Fibroblast of lung (primary cell): ENCODE data around the gene NEK2. TPM values are rescaled to one million over a fixed set of nuclear protein-coding genes. Genes with fewer than 3 reads are reported as not detected.
A peak's percentile ranks its signal among the peaks of the same experiment; 100 is the strongest.

ENCODE experiments used
- DNase-seq, 2 donors: peaks; one replicate each; pipeline versions ENCODE4 v3.0.0 to v3.0.0-alpha.2; 2010; ENCODE audit warnings: low read depth in 2 of 2
- H2AFZ ChIP-seq: 2 replicates; pipeline ENCODE4 v1.5.1; 2012; ENCODE audit warnings: low read length, control low read depth, inconsistent platforms
- H3K27ac ChIP-seq: 2 replicates; pipeline ENCODE4 v1.5.1; 2011; ENCODE audit warnings: low read length, control low read depth; ENCODE audit not compliant: insufficient read depth
- H3K27me3 ChIP-seq: 2 replicates; pipeline ENCODE4 v1.5.1; 2011; ENCODE audit warnings: mild to moderate bottlenecking, low read length; ENCODE audit not compliant: control insufficient read depth, insufficient read depth
- H3K36me3 ChIP-seq: 2 replicates; pipeline ENCODE4 v1.5.1; 2011; ENCODE audit warnings: low read length; ENCODE audit not compliant: control insufficient read depth, insufficient read depth
- H3K4me1 ChIP-seq: 2 replicates; pipeline ENCODE4 v1.5.1; 2011; ENCODE audit warnings: low read length; ENCODE audit not compliant: control insufficient read depth, insufficient read depth; ENCODE audit errors: extremely low read depth
- H3K4me2 ChIP-seq: 2 replicates; pipeline ENCODE4 v1.5.1; 2011; ENCODE audit warnings: low read length, control low read depth; ENCODE audit not compliant: insufficient read depth; ENCODE audit errors: extremely low read depth
- H3K4me3 ChIP-seq, 4 experiments: fragments of 200-600 bp in 1 of 4; sonication (generic) in 1 of 4; replicated peaks in 1 of 4; 2 replicates each; pipeline ENCODE4 v1.5.1; 2011 to 2016; ENCODE audit warnings: low read length in 4 of 4, low read depth in 3 of 4, mild to moderate bottlenecking in 3 of 4, control low read depth in 2 of 4, inconsistent platforms in 1 of 4, mixed read lengths in 1 of 4; ENCODE audit not compliant: insufficient read depth in 1 of 4; ENCODE audit errors: control extremely low read depth in 1 of 4
- H3K79me2 ChIP-seq: 2 replicates; pipeline ENCODE4 v1.5.1; 2012; ENCODE audit warnings: mild to moderate bottlenecking, low read length, inconsistent platforms; ENCODE audit not compliant: control insufficient read depth, insufficient read depth
- H3K9ac ChIP-seq: 2 replicates; pipeline ENCODE4 v1.5.1; 2011; ENCODE audit warnings: mild to moderate bottlenecking, low read length, control low read depth; ENCODE audit not compliant: insufficient read depth
- H3K9me3 ChIP-seq: 2 replicates; pipeline ENCODE4 v1.5.1; 2012; ENCODE audit warnings: low read depth, low read length; ENCODE audit not compliant: control insufficient read depth, insufficient read depth
- H4K20me1 ChIP-seq: 2 replicates; pipeline ENCODE4 v1.5.1; 2011; ENCODE audit warnings: low read length; ENCODE audit not compliant: control insufficient read depth, insufficient read depth; ENCODE audit errors: extremely low read depth
- CTCF ChIP-seq, 2 donors: IDR thresholded peaks in 1 of 2; conservative IDR thresholded peaks in 1 of 2; 1 replicate in 1 of 2; 2 replicates in 1 of 2; pipeline ENCODE4 v1.5.1; 2011 to 2012; ENCODE audit warnings: low read length in 2 of 2, control low read depth in 1 of 2, inconsistent platforms in 1 of 2, low read depth in 1 of 2, mild to moderate bottlenecking in 1 of 2
- EZH2 ChIP-seq: IDR thresholded peaks from 2 replicates; pipeline ENCODE4 v1.5.1; 2012; ENCODE audit warnings: low read length, control low read depth, mild to moderate bottlenecking; ENCODE audit errors: missing control alignments
- polyA plus RNA-seq, 2 donors: library from polyadenylated mRNA; depleted of rRNA in 1 of 2; stranded (reverse) in 1 of 2; unstranded in 1 of 2; fragments of >200 nt; gene quantifications; 2 replicates each; pipeline ENCODE4 v1.2.1, GENCODE V29; 2011 to 2012; ENCODE audit warnings: missing spikeins in 1 of 2
- total RNA-seq: library from RNA; depleted of rRNA; stranded (reverse); fragments of >200 nt; gene quantifications from 2 replicates; pipeline ENCODE4 v1.2.1, GENCODE V29; 2014

Gene NEK2
- total and polyA plus RNA-seq, 2 donors (not counting 1 experiment from before 2014, with no cell fraction given), result 6.8 to 12.7 TPM

GRCh38 chr1:211641942-211642341 lies 33.5 kb downstream of the NEK2 start:
- no peak overlapping the region for H3K27ac ChIP-seq
- H3K9ac ChIP-seq, result no peak overlapping the region
- peaks cover 7% of the 10 kb centered on the region for H3K4me1 ChIP-seq
- H4K20me1 ChIP-seq, result no peaks in the 10 kb centered on the region
- DNase-seq, result no peak
- no peaks in the 10 kb centered on the region for H3K79me2 ChIP-seq
- H3K4me2 ChIP-seq, result no peak overlapping the region
- no peaks in the 10 kb centered on the region for H3K9me3 ChIP-seq
- no peak overlapping the region for H3K4me3 ChIP-seq
- TF ChIP-seq CTCF (conservative IDR thresholded peaks at IDR 0.05 in 1 of 2, IDR thresholded peaks at IDR 0.05 in 1 of 2; ENCODE audit: low read depth in 1 of 2, low read length in 2 of 2) (no peak), EZH2 (no peak)
- no peaks in the 10 kb centered on the region for H3K27me3 ChIP-seq
- H3K36me3 ChIP-seq, result no peaks in the 10 kb centered on the region
- no peak overlapping the region for H2AFZ ChIP-seq

GRCh38 chr1:211641044-211641800 lies 34.2 kb downstream of the NEK2 start:
- Histone ChIP-seq H3K9me3 (no peaks in the 10 kb centered on the region), H3K4me2 (no peak overlapping the region), H3K27ac (no peak overlapping the region), H3K9ac (no peak overlapping the region), H4K20me1 (no peaks in the 10 kb centered on the region), H3K79me2 (no peaks in the 10 kb centered on the region), H3K4me3 (no peak overlapping the region), H3K27me3 (no peaks in the 10 kb centered on the region), H3K4me1 (peaks cover 7% of the 10 kb centered on the region), H2AFZ (no peak overlapping the region), H3K36me3 (no peaks in the 10 kb centered on the region)
- DNase-seq, result no peak
- no peak for TF ChIP-seq EZH2

GRCh38 chr1:211640301-211640630 lies 35.2 kb downstream of the NEK2 start:
- no peaks in the 10 kb centered on the region for H3K27me3 ChIP-seq
- H4K20me1 ChIP-seq, result no peaks in the 10 kb centered on the region
- DNase-seq, result no peak
- H3K9me3 ChIP-seq, result no peaks in the 10 kb centered on the region
- H3K4me1 ChIP-seq, result peaks cover 7% of the 10 kb centered on the region
- H3K9ac ChIP-seq, result peak overlapping the region; percentile 43
- TF ChIP-seq CTCF (conservative IDR thresholded peaks at IDR 0.05 in 1 of 2, IDR thresholded peaks at IDR 0.05 in 1 of 2; ENCODE audit: low read depth in 1 of 2, low read length in 2 of 2) (no peak), EZH2 (no peak)
- H3K27ac ChIP-seq, result peak overlapping the region; percentile 79
- H3K4me2 ChIP-seq, result peak overlapping the region; percentile 55
- no peaks in the 10 kb centered on the region for H3K36me3 ChIP-seq
- peak overlapping the region; percentile 27 for H2AFZ ChIP-seq
- no peaks in the 10 kb centered on the region for H3K79me2 ChIP-seq
- peak overlapping the region; percentile 15 to 45 (median 34) for H3K4me3 ChIP-seq
